Endothelial cell of umbilical vein (primary cell): Measurements from ENCODE around the gene CUBN. TPM values are rescaled to one million over a fixed set of nuclear protein-coding genes. Genes with fewer than 3 reads are reported as not detected.

Source experiments
- BruUV-seq: library from RNA; stranded (reverse); fragments of 400-500 nt; replicated peaks from 2 replicates; lab custom pipeline; 2021; lab: Mats Ljungman, UMichigan
- CTCF ChIA-PET: fragments of 300-600, 350-600 bp; sonication (Branson Sonifier 250); formaldehyde crosslinking; loops from one replicate; lab custom pipeline; 2021; ENCODE audit warnings: antibody characterized with exemption, inconsistent platforms; lab: Charles Lee
- POLR2A ChIA-PET: fragments of 300-600, 350-600 bp; sonication (Branson Sonifier 250); formaldehyde crosslinking; loops from one replicate; lab custom pipeline; 2021; ENCODE audit warnings: antibody characterized with exemption, inconsistent platforms; lab: Charles Lee
- DNase-seq: peaks from one replicate; pipeline ENCODE4 v3.0.0-alpha.2; 2011; ENCODE audit warnings: low read depth, low spot score
- FAIRE-seq: peaks from 2 replicates; lab custom pipeline; 2011; peaks lifted over from hg19 to GRCh38; lab: Jason Lieb, UNC
- H2AFZ ChIP-seq: 2 replicates; pipeline ENCODE4 v1.6.0; 2012; ENCODE audit warnings: low read depth, low read length, control low read depth, inconsistent platforms
- H3K27ac ChIP-seq: 2 replicates; pipeline ENCODE4 v1.5.1; 2011; ENCODE audit warnings: low read depth, mild to moderate bottlenecking, control low read depth, low read length, moderate library complexity; ENCODE audit not compliant: insufficient read depth
- H3K27me3 ChIP-seq, 2 experiments: 2 replicates each; pipeline versions ENCODE4 v1.6.0 to v1.6.1; 2011; ENCODE audit warnings: low read length in 2 of 2, mixed read lengths in 1 of 2; ENCODE audit not compliant: control insufficient read depth in 2 of 2, insufficient read depth in 2 of 2
- H3K36me3 ChIP-seq, 2 experiments: 2 replicates in 1 of 2; 3 replicates in 1 of 2; pipeline ENCODE4 v1.5.1; 2011; ENCODE audit warnings: low read length in 2 of 2, mild to moderate bottlenecking in 1 of 2, moderate library complexity in 1 of 2; ENCODE audit not compliant: control insufficient read depth in 2 of 2, insufficient read depth in 2 of 2; ENCODE audit errors: extremely low read depth in 1 of 2
- H3K4me1 ChIP-seq: 3 replicates; pipeline ENCODE4 v1.5.1; 2011; ENCODE audit warnings: mild to moderate bottlenecking, low read length; ENCODE audit not compliant: control insufficient read depth, insufficient read depth; ENCODE audit errors: extremely low read depth
- H3K4me2 ChIP-seq: 2 replicates; pipeline ENCODE4 v1.6.1; 2011; ENCODE audit warnings: low read length, control low read depth, mixed read lengths; ENCODE audit not compliant: insufficient read depth
- H3K4me3 ChIP-seq, 3 experiments: fragments of 200-600 bp in 1 of 3; sonication (generic), shearing (Covaris generic) in 1 of 3; replicated peaks in 1 of 3; 2 replicates each; pipeline ENCODE4 v1.5.1; 2011 to 2016; ENCODE audit warnings: control low read depth in 3 of 3, low read length in 3 of 3, mild to moderate bottlenecking in 2 of 3, inconsistent platforms in 1 of 3, low read depth in 1 of 3, moderate library complexity in 1 of 3; ENCODE audit not compliant: insufficient read depth in 1 of 3
- H3K79me2 ChIP-seq: 2 replicates; pipeline ENCODE4 v1.6.0; 2012; ENCODE audit warnings: low read length, inconsistent platforms; ENCODE audit not compliant: control insufficient read depth, insufficient read depth
- H3K9ac ChIP-seq: replicated peaks from 2 replicates; pipeline ENCODE3; 2011; ENCODE audit warnings: low read length, control low read depth; ENCODE audit not compliant: insufficient read depth; ENCODE audit errors: extremely low read depth
- H3K9me1 ChIP-seq: replicated peaks from 3 replicates; pipeline ENCODE4 v1.6.0; 2011; ENCODE audit warnings: mild to moderate bottlenecking, low read length; ENCODE audit not compliant: control insufficient read depth, insufficient read depth; ENCODE audit errors: extremely low read depth
- H3K9me3 ChIP-seq: replicated peaks from 2 replicates; pipeline ENCODE4 v1.5.1; 2012; ENCODE audit warnings: low read length, inconsistent platforms; ENCODE audit not compliant: control insufficient read depth, insufficient read depth
- H4K20me1 ChIP-seq: replicated peaks from 2 replicates; pipeline ENCODE3; 2011; ENCODE audit warnings: mild to moderate bottlenecking, low read length; ENCODE audit not compliant: control insufficient read depth, insufficient read depth; ENCODE audit errors: extremely low read depth
- CTCF ChIP-seq, 2 donors: IDR thresholded peaks; 1 replicate in 1 of 2; 2 replicates in 1 of 2; pipeline ENCODE4 v1.5.1; 2011; ENCODE audit warnings: low read length in 2 of 2, mild to moderate bottlenecking in 2 of 2, moderate library complexity in 2 of 2, control low read depth in 1 of 2, inconsistent platforms in 1 of 2, low read depth in 1 of 2; ENCODE audit not compliant: insufficient read depth in 1 of 2; ENCODE audit errors: extremely low read depth in 1 of 2
- EZH2 ChIP-seq: IDR thresholded peaks from 2 replicates; pipeline ENCODE4 v1.6.1; 2012; ENCODE audit warnings: borderline replicate concordance, low read depth, mild to moderate bottlenecking, moderate library complexity, low read length, inconsistent platforms; ENCODE audit not compliant: severe bottlenecking
- FOS ChIP-seq: IDR thresholded peaks from 2 replicates; pipeline ENCODE4 v1.6.1; 2011; ENCODE audit warnings: mild to moderate bottlenecking, low read length, moderate library complexity, borderline replicate concordance; ENCODE audit not compliant: insufficient read depth
- GATA2 ChIP-seq: IDR thresholded peaks from 2 replicates; pipeline ENCODE4 v1.7.0; 2011; ENCODE audit warnings: low read depth, mild to moderate bottlenecking, moderate library complexity, mixed read lengths, low read length; ENCODE audit not compliant: insufficient read length, insufficient read depth
- JUN ChIP-seq: IDR thresholded peaks from 2 replicates; pipeline ENCODE4 v1.6.1; 2011; ENCODE audit warnings: borderline replicate concordance, low read depth; ENCODE audit not compliant: insufficient read length, insufficient read depth
- MAX ChIP-seq: IDR thresholded peaks from 2 replicates; pipeline ENCODE4 v1.6.1; 2011; ENCODE audit not compliant: insufficient read depth, insufficient read length
- MYC ChIP-seq: IDR thresholded peaks from one replicate; pipeline ENCODE4 v1.6.1; 2011; ENCODE audit warnings: mild to moderate bottlenecking, low read depth, low read length
- POLR2A ChIP-seq: IDR thresholded peaks from 2 replicates; pipeline ENCODE4 v1.6.1; 2012; ENCODE audit warnings: low read depth, mild to moderate bottlenecking, control low read depth, low read length
- POLR2AphosphoS5 ChIP-seq: IDR thresholded peaks from 2 replicates; pipeline ENCODE4 v1.6.1; 2012; ENCODE audit warnings: low read depth, mild to moderate bottlenecking, control low read depth, low read length, moderate library complexity; ENCODE audit not compliant: insufficient read depth
- dilution Hi-C: fragments of 300-500 bp; cut with MboI; formaldehyde crosslinking; loops from one replicate; pipeline ENCODE4 v1.15.0; 2019; ENCODE audit warnings: low sequenced_read_pairs; ENCODE audit not compliant: extremely low pct_ligation_motif_present
- intact Hi-C: fragments of 100-400 bp; cut with micrococcal nuclease; formaldehyde crosslinking; loops from one replicate; pipeline ENCODE4 v1.10.0; 2022
- polyA plus RNA-seq, 4 experiments: library from polyadenylated mRNA; depleted of rRNA in 3 of 4; stranded (reverse) in 3 of 4; unstranded in 1 of 4; fragments of >200 nt; gene quantifications; 2 replicates each; pipeline versions ENCODE4 v1.2.1 to v1.2.3, GENCODE V29; 2011 to 2012; ENCODE audit warnings: missing spikeins in 1 of 4
- total RNA-seq: library from RNA; stranded (reverse); gene quantifications from 2 replicates; pipeline ENCODE4 v1.2.3, GENCODE V29; 2021

The CUBN gene
- total and polyA plus RNA-seq, 2 donors (not counting 3 experiments of a cell fraction or from before 2014, with no cell fraction given): 2.7 to 4.6 TPM

GRCh38 chr10:16929069-16929468 is 200.5 kb downstream of the CUBN start:
- Histone ChIP-seq H3K4me1 (no peaks in the 10 kb centered on the region), H3K79me2 (no peaks in the 10 kb centered on the region), H3K9ac (no peak overlapping the region), H3K9me3 (no peaks in the 10 kb centered on the region), H3K27me3 (no peaks in the 10 kb centered on the region), H2AFZ (no peak overlapping the region), H3K4me3 (no peak overlapping the region), H4K20me1 (no peaks in the 10 kb centered on the region), H3K36me3 (no peaks in the 10 kb centered on the region), H3K4me2 (no peak overlapping the region), H3K9me1 (no peaks in the 10 kb centered on the region), H3K27ac (no peak overlapping the region)
- no peak for FAIRE-seq
- ChIA-PET CTCF (no interaction called here), POLR2A (no interaction called here)
- no TSS peak for BruUV-seq
- no peak for DNase-seq
- intact Hi-C loops (no loop called here), dilution Hi-C loops (no loop called here)
- TF ChIP-seq FOS (no peak), MYC (no peak), MAX (no peak)

GRCh38 chr10:16927546-16927945 is 202.1 kb downstream of the CUBN start:
- FAIRE-seq: no peak
- Histone ChIP-seq H3K9me1 (no peaks in the 10 kb centered on the region), H3K9ac (no peak overlapping the region), H3K36me3 (no peaks in the 10 kb centered on the region), H3K27me3 (no peaks in the 10 kb centered on the region), H3K79me2 (no peaks in the 10 kb centered on the region), H2AFZ (no peak overlapping the region), H3K4me3 (no peak overlapping the region), H3K9me3 (no peaks in the 10 kb centered on the region), H3K27ac (no peak overlapping the region), H3K4me2 (no peak overlapping the region), H4K20me1 (no peaks in the 10 kb centered on the region), H3K4me1 (no peaks in the 10 kb centered on the region)
- dilution Hi-C loops: no loop called here
- CTCF ChIA-PET: no interaction called here
- no peak for DNase-seq
- intact Hi-C loops: no loop called here
- no peak for TF ChIP-seq MYC
- no peak for TF ChIP-seq FOS
- TF ChIP-seq POLR2A: no peak
- no peak for TF ChIP-seq CTCF (IDR thresholded peaks at IDR 0.05; ENCODE audit: extremely low read depth in 1 of 2, insufficient read depth in 1 of 2, low read depth in 1 of 2, low read length in 2 of 2)
- no peak for TF ChIP-seq POLR2AphosphoS5
- TF ChIP-seq MAX: no peak
- no peak for TF ChIP-seq JUN
- TF ChIP-seq EZH2: no peak
- no peak for TF ChIP-seq GATA2
- BruUV-seq: no TSS peak
- POLR2A ChIA-PET: no interaction called here
